ENCODE data around the gene MYO5B. TPM values are rescaled to one million over a fixed set of nuclear protein-coding genes. Genes with fewer than 3 reads are reported as not detected.

The MYO5B gene
- total and polyA plus RNA-seq, 10 of the 15 experiments (the other 5 are each of a cell fraction or from before 2014, with no cell fraction given) = 2.5 to 4.5 (median 3.3) TPM

GRCh38 chr18:50189160-50189559 lies 5.8 kb downstream of the MYO5B start (continued):
- TF ChIP-seq MXI1 (IDR thresholded peaks at IDR 0.05; ENCODE audit: low read depth, low read length) (no peak), NBN (IDR thresholded peaks at IDR 0.05) (no peak; the same call in 1 of the 2 replicates)

DNA sequence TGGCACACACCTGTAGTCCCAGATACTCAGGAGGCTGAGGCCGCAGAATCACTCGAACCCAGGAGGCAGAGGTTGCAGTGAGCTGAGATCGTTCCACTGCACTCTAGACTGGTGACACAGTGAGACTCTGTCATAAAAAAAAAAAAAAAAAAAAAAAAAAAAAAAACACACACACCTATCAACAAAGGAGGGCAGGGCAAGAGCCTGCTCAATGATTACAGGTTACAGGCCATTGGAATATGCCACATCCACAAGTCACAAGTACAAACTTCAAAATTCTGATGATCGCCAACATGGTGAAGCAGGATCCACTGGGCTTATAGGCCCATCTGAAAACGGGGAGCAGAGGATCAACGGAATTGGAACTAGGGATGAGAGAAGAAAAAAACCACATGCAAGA lies 6.3 kb downstream of the MYO5B start:
- CTCF ChIA-PET = interaction anchor here (0.6 to 2.1 kb wide), 10 partner anchors 11 to 244 kb away, joined by 3 to 7 read pairs (median 3); no protein-coding TSS in a partner anchor
- FAIRE-seq (no peak), DNase-seq (ENCODE audit: low read depth, low spot score) (no peak), ATAC-seq (no peak)
- no peak overlapping the region for H3K27ac ChIP-seq (ENCODE audit: control insufficient read depth, insufficient read depth)
- no peak overlapping the region for H3K4me2 ChIP-seq (ENCODE audit: control insufficient read depth, insufficient read depth)
- H3K4me1 ChIP-seq (ENCODE audit: control insufficient read depth, insufficient read depth, low read length) = peaks cover 11% of the 10 kb centered on the region
- no peaks in the 10 kb centered on the region; the same call in 2 of the 3 replicates for H3K9me3 ChIP-seq (replicated peaks; ENCODE audit: control insufficient read depth, insufficient read depth, low read length)
- no peaks in the 10 kb centered on the region for H3K36me3 ChIP-seq (ENCODE audit: control insufficient read depth in 2 of 2, insufficient read depth in 2 of 2, low read length in 1 of 2)
- H3K4me3 ChIP-seq = no peak overlapping the region
- H3K9ac ChIP-seq (ENCODE audit: control insufficient read depth, insufficient read depth, low read length) = no peak overlapping the region
- SMC1A ChIA-PET (ENCODE audit: uncharacterized antibody, unreplicated experiment) = interaction anchor here (0.9 to 13.1 kb wide), 13 partner anchors 9 to 693 kb away, joined by 3 to 107 read pairs (median 4); no protein-coding TSS in a partner anchor
- H3K79me2 ChIP-seq (ENCODE audit: control insufficient read depth, insufficient read depth, low read length) = no peaks in the 10 kb centered on the region
- TF ChIP-seq, protein P1, sequence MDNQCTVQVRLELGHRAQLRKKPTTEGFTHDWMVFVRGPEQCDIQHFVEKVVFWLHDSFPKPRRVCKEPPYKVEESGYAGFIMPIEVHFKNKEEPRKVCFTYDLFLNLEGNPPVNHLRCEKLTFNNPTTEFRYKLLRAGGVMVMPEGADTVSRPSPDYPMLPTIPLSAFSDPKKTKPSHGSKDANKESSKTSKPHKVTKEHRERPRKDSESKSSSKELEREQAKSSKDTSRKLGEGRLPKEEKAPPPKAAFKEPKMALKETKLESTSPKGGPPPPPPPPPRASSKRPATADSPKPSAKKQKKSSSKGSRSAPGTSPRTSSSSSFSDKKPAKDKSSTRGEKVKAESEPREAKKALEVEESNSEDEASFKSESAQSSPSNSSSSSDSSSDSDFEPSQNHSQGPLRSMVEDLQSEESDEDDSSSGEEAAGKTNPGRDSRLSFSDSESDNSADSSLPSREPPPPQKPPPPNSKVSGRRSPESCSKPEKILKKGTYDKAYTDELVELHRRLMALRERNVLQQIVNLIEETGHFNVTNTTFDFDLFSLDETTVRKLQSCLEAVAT (IDR thresholded peaks at IDR 0.05) = peak; percentile 56; the same call in 1 of the 2 replicates
- TF ChIP-seq, protein P2, sequence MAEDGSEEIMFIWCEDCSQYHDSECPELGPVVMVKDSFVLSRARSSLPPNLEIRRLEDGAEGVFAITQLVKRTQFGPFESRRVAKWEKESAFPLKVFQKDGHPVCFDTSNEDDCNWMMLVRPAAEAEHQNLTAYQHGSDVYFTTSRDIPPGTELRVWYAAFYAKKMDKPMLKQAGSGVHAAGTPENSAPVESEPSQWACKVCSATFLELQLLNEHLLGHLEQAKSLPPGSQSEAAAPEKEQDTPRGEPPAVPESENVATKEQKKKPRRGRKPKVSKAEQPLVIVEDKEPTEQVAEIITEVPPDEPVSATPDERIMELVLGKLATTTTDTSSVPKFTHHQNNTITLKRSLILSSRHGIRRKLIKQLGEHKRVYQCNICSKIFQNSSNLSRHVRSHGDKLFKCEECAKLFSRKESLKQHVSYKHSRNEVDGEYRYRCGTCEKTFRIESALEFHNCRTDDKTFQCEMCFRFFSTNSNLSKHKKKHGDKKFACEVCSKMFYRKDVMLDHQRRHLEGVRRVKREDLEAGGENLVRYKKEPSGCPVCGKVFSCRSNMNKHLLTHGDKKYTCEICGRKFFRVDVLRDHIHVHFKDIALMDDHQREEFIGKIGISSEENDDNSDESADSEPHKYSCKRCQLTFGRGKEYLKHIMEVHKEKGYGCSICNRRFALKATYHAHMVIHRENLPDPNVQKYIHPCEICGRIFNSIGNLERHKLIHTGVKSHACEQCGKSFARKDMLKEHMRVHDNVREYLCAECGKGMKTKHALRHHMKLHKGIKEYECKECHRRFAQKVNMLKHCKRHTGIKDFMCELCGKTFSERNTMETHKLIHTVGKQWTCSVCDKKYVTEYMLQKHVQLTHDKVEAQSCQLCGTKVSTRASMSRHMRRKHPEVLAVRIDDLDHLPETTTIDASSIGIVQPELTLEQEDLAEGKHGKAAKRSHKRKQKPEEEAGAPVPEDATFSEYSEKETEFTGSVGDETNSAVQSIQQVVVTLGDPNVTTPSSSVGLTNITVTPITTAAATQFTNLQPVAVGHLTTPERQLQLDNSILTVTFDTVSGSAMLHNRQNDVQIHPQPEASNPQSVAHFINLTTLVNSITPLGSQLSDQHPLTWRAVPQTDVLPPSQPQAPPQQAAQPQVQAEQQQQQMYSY (CRISPR knock-in tag; IDR thresholded peaks at IDR 0.05) = no peak
- no peaks in the 10 kb centered on the region for H4K20me1 ChIP-seq (ENCODE audit: control insufficient read depth, insufficient read depth)
- POLR2A ChIA-PET = interaction anchor here (0.8 to 2.6 kb wide), 3 partner anchors 11 to 100 kb away, joined by 3 to 21 read pairs (median 4); no protein-coding TSS in a partner anchor
- H2AFZ ChIP-seq (ENCODE audit: control insufficient read depth, low read depth, low read length) = no peak overlapping the region; the same call in 1 of the 2 replicates
- BruUV-seq (replicated peaks) = no TSS peak
- WGBS (ENCODE audit: insufficient coverage, insufficient replicate concordance, low lambda C conversion rate, missing lambda C conversion rate) = 86% methylated on average over 5 of the region's 6 CpGs
- H3K27me3 ChIP-seq (replicated peaks in 1 of 2; ENCODE audit: control insufficient read depth in 2 of 2, insufficient read depth in 2 of 2, low read length in 1 of 2) = peaks cover under 1 to 4% of the 10 kb centered on the region in 2 experiments; a peak in 2 of 4 replicates
- RAD21 ChIA-PET (ENCODE audit: unreplicated experiment) = interaction anchor here (0.6 to 6.2 kb wide), 10 partner anchors 9 to 175 kb away, joined by 3 to 40 read pairs (median 5); no protein-coding TSS in a partner anchor
- in situ Hi-C loops (cut with MboI) = no loop called here
- intact Hi-C loops (cut with micrococcal nuclease; ENCODE audit: unreplicated experiment) = loop anchor here (10.0 kb wide), 1 partner anchor 54 kb away; no protein-coding TSS in a partner anchor
